ENCODE data around the gene TMEM223. TPM values are rescaled to one million over a fixed set of nuclear protein-coding genes. Genes with fewer than 3 reads are reported as not detected.
A peak's percentile ranks its signal among the peaks of the same experiment; 100 is the strongest.
"Not testable (repeated sequence)": the region's sequence is repeated elsewhere in the genome, so short reads cannot be mapped to it uniquely, and the experiment has no call there.

The TMEM223 gene
- total RNA-seq, 4 donors from 2014 or later = 12.9 to 41.4 (median 21.0) TPM

GRCh38 chr11:62753736-62754603 is 37.8 kb downstream of the TMEM223 start, which contains the start of gene ZBTB3:
TSS of gene ZBTB3 (minus strand) at chr11:62754160. CDS start at chr11:62753664, 496 bp downstream.
- 0 to 1% methylated on average over 47 of the region's 47 CpGs for WGBS, 2 donors
- TF ChIP-seq CTCF (IDR thresholded peaks at IDR 0.05) (no peak), POLR2A (IDR thresholded peaks at IDR 0.05) (peak in 1 of 2 donors; percentile 62)

GRCh38 chr11:62752994-62753735 is 38.6 kb downstream of the TMEM223 start:
- 54 to 60% methylated on average over 14 to 15 of the region's 15 CpGs for WGBS, 2 donors
- intact Hi-C loops (cut with DNase I; ENCODE audit: low total_unique reads) = no loop called here
- DNase-seq (ENCODE audit: low spot score in 2 of 2) = no peak
- peak overlapping the region; percentile 13 for H3K4me3 ChIP-seq (ENCODE audit: low read depth, poor library complexity, severe bottlenecking)
- TF ChIP-seq CTCF (IDR thresholded peaks at IDR 0.05) = no peak
- TF ChIP-seq POLR2A (IDR thresholded peaks at IDR 0.05) = no peak

More at GRCh38 chr11:62753736-62754603, 37.8 kb downstream of the TMEM223 start, which contains the start of gene ZBTB3:
- peak; percentile 99 for DNase-seq (ENCODE audit: low spot score in 2 of 2)
- intact Hi-C loops (cut with DNase I; ENCODE audit: low total_unique reads) = no loop called here
- H3K4me3 ChIP-seq (ENCODE audit: low read depth, poor library complexity, severe bottlenecking) = peak within 1 kb of the TSS; percentile 56

DNA sequence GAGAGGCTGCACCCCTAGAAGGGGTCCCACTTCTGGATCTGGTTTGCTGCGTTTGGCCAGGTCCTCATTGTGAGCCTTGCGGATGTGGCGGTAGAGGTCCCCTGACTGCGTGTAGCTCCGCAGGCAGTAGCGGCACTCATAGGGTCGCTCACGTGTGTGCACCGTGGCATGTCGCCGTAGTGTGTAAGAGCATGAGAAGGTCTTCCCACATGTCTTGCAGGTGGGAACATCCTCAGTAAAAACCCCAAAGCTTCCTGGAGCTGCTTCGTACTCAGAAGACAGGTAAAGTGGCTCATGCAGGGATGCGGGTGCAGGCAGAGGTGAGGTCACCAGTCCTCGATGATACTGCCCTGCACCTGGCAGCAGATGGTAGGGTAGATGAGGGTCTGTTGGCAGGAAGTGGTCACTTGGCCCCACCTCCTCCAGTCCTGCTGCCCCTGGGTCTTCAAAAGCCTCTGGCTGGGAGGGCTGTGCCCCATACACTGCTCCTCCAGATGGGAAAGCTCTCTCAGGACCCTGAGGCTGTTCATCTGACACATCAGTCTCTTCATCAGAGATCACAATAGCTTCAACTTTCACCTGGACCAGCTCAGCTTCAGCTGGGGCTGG is 39.5 kb downstream of the TMEM223 start:
- WGBS, 2 donors = 92 to 97% methylated on average over 10 to 14 of the region's 14 CpGs
- no peak for DNase-seq (ENCODE audit: low spot score in 2 of 2)
- no peak overlapping the region for H3K4me3 ChIP-seq (ENCODE audit: low read depth, poor library complexity, severe bottlenecking)
- intact Hi-C loops (cut with DNase I; ENCODE audit: low total_unique reads) = no loop called here
- TF ChIP-seq POLR2A (IDR thresholded peaks at IDR 0.05) (no peak), CTCF (IDR thresholded peaks at IDR 0.05) (no peak)

DNA sequence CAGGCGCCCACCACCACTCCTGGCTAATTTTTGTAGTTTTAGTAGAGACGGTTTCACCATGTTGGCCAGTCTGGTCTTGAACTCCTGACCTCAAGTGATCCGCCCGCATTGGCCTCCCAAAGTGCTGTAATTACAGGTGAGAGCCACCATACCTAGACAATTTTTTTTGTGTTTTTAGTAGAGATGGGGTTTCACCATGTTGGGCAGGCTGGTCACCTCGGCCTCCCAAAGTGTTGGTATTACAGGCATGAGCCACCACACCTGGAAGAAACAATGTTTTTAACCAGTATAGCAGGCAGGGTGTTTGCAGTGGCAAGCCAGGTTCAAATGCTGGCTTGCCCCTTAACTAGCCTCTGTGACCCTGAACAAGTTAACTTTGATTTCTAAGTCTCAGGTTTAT is 41.9 kb downstream of the TMEM223 start:
- intact Hi-C loops (cut with DNase I; ENCODE audit: low total_unique reads); DNase-seq (ENCODE audit: low spot score in 2 of 2); H3K4me3 ChIP-seq (ENCODE audit: low read depth, poor library complexity, severe bottlenecking): not testable (repeated sequence)
- WGBS, 2 donors = 94 to 96% methylated on average over 5 of the region's 5 CpGs

DNA sequence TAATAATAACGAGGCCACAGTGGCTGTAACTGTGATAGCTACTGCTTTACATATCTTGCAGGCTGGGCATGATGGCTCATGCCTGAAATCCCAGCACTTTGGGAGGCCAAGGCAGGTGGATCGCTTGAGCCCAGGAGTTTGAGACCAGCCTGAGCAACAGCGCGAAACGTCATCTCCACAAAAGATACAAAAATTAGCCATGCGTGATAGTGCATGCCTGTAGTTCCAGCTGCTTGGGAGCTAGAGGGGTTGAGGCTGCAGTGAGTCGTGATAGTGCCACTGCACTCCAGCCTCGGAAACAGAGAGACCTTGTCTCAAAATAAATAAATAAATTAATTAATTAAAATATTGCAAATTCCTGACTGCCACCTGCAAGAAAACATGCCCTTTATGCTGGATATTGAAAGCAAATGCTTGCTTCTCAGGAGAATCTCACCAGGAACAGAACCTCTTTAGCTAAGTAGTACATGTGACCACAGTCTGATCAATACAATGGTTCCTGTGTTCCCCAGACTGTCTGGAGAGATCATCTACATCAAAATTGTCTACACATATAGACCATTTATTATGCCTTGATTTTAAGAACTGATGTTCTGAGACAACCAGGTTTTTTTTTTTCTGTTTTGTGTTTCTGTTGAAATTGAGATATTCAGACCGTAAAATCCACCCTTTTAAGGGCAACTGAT is 44.2 kb downstream of the TMEM223 start:
- DNase-seq (ENCODE audit: low spot score in 2 of 2) = no peak
- TF ChIP-seq CTCF (IDR thresholded peaks at IDR 0.05) (no peak), POLR2A (IDR thresholded peaks at IDR 0.05) (no peak)
- intact Hi-C loops (cut with DNase I; ENCODE audit: low total_unique reads) = no loop called here
- H3K4me3 ChIP-seq (ENCODE audit: low read depth, poor library complexity, severe bottlenecking) = no peak overlapping the region
- WGBS, 2 donors = 48 to 57% methylated on average over 9 of the region's 9 CpGs

Small RNA genes within 50 kb of the gene (microRNA-seq; reads per million reads assigned to microRNA genes)
- gene MIR6514 (ENCODE audit: borderline number of aligned reads in 1 of 2, borderline replicate concordance in 2 of 2) (0.57 to 1.4 reads per million in 2 donors), gene MIR6748 (ENCODE audit: borderline number of aligned reads in 1 of 2, borderline replicate concordance in 2 of 2) (0 reads per million in 2 donors)

Other genes starting within 250 kb of the TMEM223 start
- gene AHNAK, start 245.2 kb downstream of the TMEM223 start, total RNA-seq = 1,000 to 10,000 TPM; 1,345 to 1,611 (median 1,532) TPM
- 1,000 to 10,000 TPM; 2,343 to 3,224 (median 2,571) TPM for gene EEF1G, start 218.1 kb downstream of the TMEM223 start, total RNA-seq
- gene TUT1, start 200.5 kb downstream of the TMEM223 start, total RNA-seq = 10 to 100 TPM; 11.0 to 29.8 (median 15.8) TPM
- 100 to 1,000 TPM in 2 of 4 donors, 10 to 100 TPM in 2; 91.3 to 139 (median 98.3) TPM for gene MTA2, start 190.1 kb downstream of the TMEM223 start, total RNA-seq
- gene EML3, start 179.2 kb downstream of the TMEM223 start, total RNA-seq = 10 to 100 TPM; 39.5 to 61.0 (median 42.9) TPM
- gene ROM1, start 178.7 kb downstream of the TMEM223 start, total RNA-seq = 1 to 10 TPM; 4.0 to 7.6 (median 6.5) TPM
- 10 to 100 TPM; 29.7 to 51.8 (median 35.2) TPM for gene B3GAT3, start 170.0 kb downstream of the TMEM223 start, total RNA-seq
- 100 to 1,000 TPM in 1 of 4 donors, 10 to 100 TPM in 3; 72.0 to 118 (median 91.4) TPM for gene GANAB, start 145.4 kb downstream of the TMEM223 start, total RNA-seq
- gene INTS5, start 138.7 kb downstream of the TMEM223 start, total RNA-seq = 10 to 100 TPM; 28.5 to 32.7 (median 30.2) TPM
- gene C11orf98, start 126.8 kb downstream of the TMEM223 start, total RNA-seq = 10 to 100 TPM; 21.3 to 58.4 (median 31.4) TPM
- gene CSKMT, start 126.7 kb downstream of the TMEM223 start, total RNA-seq = 10 to 100 TPM in 1 of 4 donors, 1 to 10 TPM in 3; 2.9 to 14.8 (median 7.7) TPM
- 10 to 100 TPM in 2 of 4 donors, 1 to 10 TPM in 2; 7.5 to 12.0 (median 10.3) TPM for gene UQCC3, start 120.3 kb downstream of the TMEM223 start, total RNA-seq
- gene LBHD1, start 119.7 kb downstream of the TMEM223 start, total RNA-seq = 1 to 10 TPM; 2.5 to 4.6 (median 3.1) TPM
- 100 to 1,000 TPM; 194 to 275 (median 235) TPM for gene UBXN1, start 112.9 kb downstream of the TMEM223 start, total RNA-seq
- 10 to 100 TPM in 2 of 4 donors, 1 to 10 TPM in 2; 7.3 to 11.6 (median 9.9) TPM for gene LRRN4CL, start 102.5 kb downstream of the TMEM223 start, total RNA-seq
- gene BSCL2, start 84.6 kb downstream of the TMEM223 start, total RNA-seq = 10 to 100 TPM; 25.4 to 68.2 (median 45.1) TPM
- not detected for gene GNG3, start 84.3 kb downstream of the TMEM223 start, total RNA-seq
- gene HNRNPUL2, start 64.5 kb downstream of the TMEM223 start, total RNA-seq = 10 to 100 TPM; 19.9 to 30.8 (median 24.3) TPM
- gene TTC9C, start 63.5 kb downstream of the TMEM223 start, total RNA-seq = 10 to 100 TPM; 23.7 to 44.7 (median 33.9) TPM
- 10 to 100 TPM; 13.4 to 35.4 (median 19.0) TPM for gene ZBTB3, start 37.8 kb downstream of the TMEM223 start, total RNA-seq
- gene POLR2G, start 30.4 kb downstream of the TMEM223 start, total RNA-seq = 10 to 100 TPM; 51.5 to 71.0 (median 57.2) TPM
- gene TAF6L, start 20.6 kb downstream of the TMEM223 start, total RNA-seq = 10 to 100 TPM; 21.0 to 79.2 (median 38.2) TPM
- gene TMEM179B, start 4.6 kb downstream of the TMEM223 start, total RNA-seq = 10 to 100 TPM; 62.9 to 82.6 (median 81.0) TPM
- 100 to 1,000 TPM in 1 of 4 donors, 10 to 100 TPM in 3; 56.6 to 114 (median 79.6) TPM for gene NXF1, start 13.4 kb upstream of the TMEM223 start, total RNA-seq
- gene STX5, start 40.0 kb upstream of the TMEM223 start, total RNA-seq = 10 to 100 TPM; 30.0 to 47.4 (median 38.4) TPM
- not detected for gene TEX54, start 40.8 kb upstream of the TMEM223 start, total RNA-seq
- 10 to 100 TPM; 49.7 to 93.8 (median 64.3) TPM for gene WDR74, start 47.6 kb upstream of the TMEM223 start, total RNA-seq
- gene SLC3A2, start 88.9 kb upstream of the TMEM223 start, total RNA-seq = 100 to 1,000 TPM; 175 to 190 (median 187) TPM
- 1 to 10 TPM; 1.5 to 7.6 (median 4.5) TPM for gene CHRM1, start 129.4 kb upstream of the TMEM223 start, total RNA-seq
- not detected for gene SLC22A6, start 193.0 kb upstream of the TMEM223 start, total RNA-seq
- gene SLC22A8, start 223.8 kb upstream of the TMEM223 start, total RNA-seq = not detected